B cell (primary cell): ENCODE data around the gene OR5A2. TPM values are rescaled to one million over a fixed set of nuclear protein-coding genes. Genes with fewer than 3 reads are reported as not detected.
"Not testable (repeated sequence)": the region's sequence is repeated elsewhere in the genome, so short reads cannot be mapped to it uniquely, and the experiment has no call there.

Source experiments
- ATAC-seq: fragments of 200-7000 bp; cut with Tn5 transposase; one replicate; pipeline ENCODE4 v1.10.0; 2021; ENCODE audit warnings: low read depth, mild to moderate bottlenecking, moderate number of reproducible peaks, moderate library complexity
- CTCF ChIA-PET: fragments of 350-600 bp; sonication (Branson Sonifier 250); formaldehyde crosslinking; loops from one replicate; lab custom pipeline; 2021; ENCODE audit warnings: antibody characterized with exemption, inconsistent platforms; lab: Charles Lee
- POLR2A ChIA-PET: fragments of 350-600 bp; sonication (Branson Sonifier 250); formaldehyde crosslinking; loops from one replicate; lab custom pipeline; 2021; ENCODE audit warnings: antibody characterized with exemption; lab: Charles Lee
- DNase-seq: peaks from one replicate; pipeline ENCODE4 v3.0.0; 2013
- H2AFZ ChIP-seq: 2 replicates; pipeline ENCODE4 v1.6.1; 2012; ENCODE audit warnings: mild to moderate bottlenecking, low read depth, low read length; ENCODE audit not compliant: insufficient read depth, poor library complexity, severe bottlenecking
- H3K27ac ChIP-seq, 2 donors: 1 replicate in 1 of 2; 2 replicates in 1 of 2; pipeline ENCODE4 v1.5.1; 2012 to 2013; ENCODE audit warnings: low read length in 2 of 2, mild to moderate bottlenecking in 2 of 2, moderate library complexity in 1 of 2
- H3K27me3 ChIP-seq, 4 experiments: fragments of 200-600 bp in 1 of 4; sonication (generic) in 1 of 4; replicated peaks in 1 of 4; 1 replicate in 2 of 4; 2 replicates in 2 of 4; pipeline versions ENCODE4 v1.6.1 to v1.7.0; 2013 to 2016; ENCODE audit warnings: low read length in 3 of 4, mild to moderate bottlenecking in 2 of 4, mixed read lengths in 1 of 4, moderate library complexity in 1 of 4; ENCODE audit not compliant: insufficient read depth in 4 of 4, control insufficient read depth in 3 of 4; ENCODE audit errors: control extremely low read depth in 1 of 4
- H3K36me3 ChIP-seq, 2 experiments: replicated peaks in 1 of 2; 1 replicate in 1 of 2; 2 replicates in 1 of 2; pipeline versions ENCODE4 v1.6.1 to v1.7.1; 2013; ENCODE audit warnings: low read length in 1 of 2; ENCODE audit not compliant: insufficient read depth in 2 of 2, control insufficient read depth in 1 of 2; ENCODE audit errors: control extremely low read depth in 1 of 2, extremely low read depth in 1 of 2
- H3K4me1 ChIP-seq, 2 donors: fragments of 200-600 bp in 1 of 2; sonication (generic) in 1 of 2; 1 replicate in 1 of 2; 2 replicates in 1 of 2; pipeline versions ENCODE4 v1.5.1 to v1.6.1; 2013 to 2017; ENCODE audit warnings: low read length in 2 of 2; ENCODE audit not compliant: control insufficient read depth in 2 of 2, insufficient read depth in 2 of 2
- H3K4me2 ChIP-seq: replicated peaks from 2 replicates; pipeline ENCODE3; 2012; ENCODE audit warnings: mild to moderate bottlenecking, low read depth, low read length; ENCODE audit not compliant: poor library complexity, severe bottlenecking
- H3K4me3 ChIP-seq, 5 experiments: fragments of 200-600 bp in 1 of 5; sonication (generic) in 1 of 5; 1 replicate in 3 of 5; 2 replicates in 2 of 5; pipeline versions ENCODE4 v1.5.1 to v1.7.0; 2011 to 2016; ENCODE audit warnings: low read length in 4 of 5, mild to moderate bottlenecking in 4 of 5, low read depth in 2 of 5, control low read depth in 1 of 5, moderate library complexity in 1 of 5; ENCODE audit not compliant: insufficient read depth in 1 of 5; ENCODE audit errors: control extremely low read depth in 1 of 5, extremely low read depth in 1 of 5
- H3K79me2 ChIP-seq: fragments of 200-600 bp; sonication (generic); one replicate; pipeline ENCODE4 v1.6.0; 2016; ENCODE audit warnings: low read length; ENCODE audit not compliant: control insufficient read depth, insufficient read depth
- H3K9ac ChIP-seq: fragments of 200-600 bp; sonication (generic); 2 replicates; pipeline ENCODE4 v1.6.1; 2017; ENCODE audit warnings: mild to moderate bottlenecking, low read length, moderate library complexity
- H3K9me3 ChIP-seq, 3 donors: one replicate each; pipeline versions ENCODE4 v1.6.1 to v1.7.1; 2013; ENCODE audit warnings: low read length in 2 of 3; ENCODE audit not compliant: control insufficient read depth in 2 of 3, insufficient read depth in 1 of 3; ENCODE audit errors: control extremely low read depth in 1 of 3
- H4K20me1 ChIP-seq: 2 replicates; pipeline ENCODE4 v1.6.0; 2012; ENCODE audit warnings: mild to moderate bottlenecking, low read length; ENCODE audit not compliant: insufficient read depth, control insufficient read depth, poor library complexity, severe bottlenecking
- H3K27ac Mint-ChIP-seq: one replicate; pipeline ENCODE4 v1.8.0; 2021; ENCODE audit warnings: mixed read lengths
- H3K27me3 Mint-ChIP-seq: one replicate; pipeline ENCODE4 v1.8.0; 2021; ENCODE audit warnings: mixed read lengths
- H3K4me1 Mint-ChIP-seq: one replicate; pipeline ENCODE4 v1.8.0; 2021; ENCODE audit warnings: mixed read lengths
- H3K4me3 Mint-ChIP-seq: one replicate; pipeline ENCODE4 v1.8.0; 2021; ENCODE audit warnings: mixed read lengths
- H3K9me3 Mint-ChIP-seq: one replicate; pipeline ENCODE4 v1.8.0; 2022; ENCODE audit warnings: mixed read lengths; ENCODE audit not compliant: insufficient read depth
- EZH2 ChIP-seq: IDR thresholded peaks from 2 replicates; pipeline ENCODE4 v1.6.1; 2012; ENCODE audit warnings: borderline replicate concordance, low read depth, mild to moderate bottlenecking, moderate library complexity, low read length; ENCODE audit not compliant: insufficient read depth, poor library complexity, severe bottlenecking
- WGBS: methylation state at CpG from one replicate; pipeline ENCODE4 v1.1.5; 2013; ENCODE audit warnings: missing lambda C conversion rate; ENCODE audit not compliant: insufficient coverage; 5-methylcytosine and 5-hydroxymethylcytosine counted together
- intact Hi-C: fragments of 100-400 bp; cut with micrococcal nuclease; formaldehyde crosslinking; loops from one replicate; pipeline ENCODE4 v1.10.0; 2022
- polyA plus RNA-seq: library from polyadenylated mRNA; depleted of rRNA; stranded (reverse); fragments of >200 nt; gene quantifications from 2 replicates; pipeline ENCODE4 v1.2.3, GENCODE V29; 2012
- total RNA-seq, 2 donors: library from RNA; stranded (reverse); fragments of 120-200 nt in 1 of 2; gene quantifications; 1 replicate in 1 of 2; 2 replicates in 1 of 2; pipeline versions ENCODE4 v1.2.3 to v1.2.4, GENCODE V29; 2013 to 2022
- TF ChIP-seq, protein P1 (sequence below): fragments of 200-600 bp; IDR thresholded peaks from one replicate; pipeline ENCODE4 v1.8.0; 2022; ENCODE audit warnings: antibody characterized with exemption, mild to moderate bottlenecking

Gene OR5A2
- total and polyA plus RNA-seq, 2 donors (not counting 1 experiment from before 2014, with no cell fraction given): not detected

DNA sequence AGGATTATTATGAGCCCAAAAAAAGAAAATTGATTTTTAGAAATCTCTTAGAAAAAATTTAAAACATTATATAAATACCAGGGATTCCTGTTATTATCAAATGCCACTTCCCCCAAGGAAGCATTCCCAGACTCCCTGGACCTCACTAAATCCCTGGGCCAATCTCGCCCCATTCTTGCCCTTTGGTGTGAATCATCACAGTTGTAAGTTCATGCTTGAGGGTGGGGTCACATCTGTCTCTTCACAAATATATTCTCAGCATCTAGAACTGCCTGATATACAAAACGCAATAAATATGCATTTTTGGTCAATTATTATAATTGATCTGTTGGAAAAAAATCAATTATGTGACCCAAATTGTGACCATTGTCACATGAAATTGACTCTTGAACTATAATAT, 22.3 kb upstream of the OR5A2 start:
- H3K36me3 ChIP-seq: no peaks in the 10 kb centered on the region
- TF ChIP-seq, protein P1, sequence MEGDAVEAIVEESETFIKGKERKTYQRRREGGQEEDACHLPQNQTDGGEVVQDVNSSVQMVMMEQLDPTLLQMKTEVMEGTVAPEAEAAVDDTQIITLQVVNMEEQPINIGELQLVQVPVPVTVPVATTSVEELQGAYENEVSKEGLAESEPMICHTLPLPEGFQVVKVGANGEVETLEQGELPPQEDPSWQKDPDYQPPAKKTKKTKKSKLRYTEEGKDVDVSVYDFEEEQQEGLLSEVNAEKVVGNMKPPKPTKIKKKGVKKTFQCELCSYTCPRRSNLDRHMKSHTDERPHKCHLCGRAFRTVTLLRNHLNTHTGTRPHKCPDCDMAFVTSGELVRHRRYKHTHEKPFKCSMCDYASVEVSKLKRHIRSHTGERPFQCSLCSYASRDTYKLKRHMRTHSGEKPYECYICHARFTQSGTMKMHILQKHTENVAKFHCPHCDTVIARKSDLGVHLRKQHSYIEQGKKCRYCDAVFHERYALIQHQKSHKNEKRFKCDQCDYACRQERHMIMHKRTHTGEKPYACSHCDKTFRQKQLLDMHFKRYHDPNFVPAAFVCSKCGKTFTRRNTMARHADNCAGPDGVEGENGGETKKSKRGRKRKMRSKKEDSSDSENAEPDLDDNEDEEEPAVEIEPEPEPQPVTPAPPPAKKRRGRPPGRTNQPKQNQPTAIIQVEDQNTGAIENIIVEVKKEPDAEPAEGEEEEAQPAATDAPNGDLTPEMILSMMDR: no peak
- TF ChIP-seq EZH2: no peak
- POLR2A ChIA-PET: no interaction called here
- Mint-ChIP-seq H3K27me3 (peaks cover 17% of the 10 kb centered on the region), H3K4me1 (no peaks in the 10 kb centered on the region), H3K4me3 (no peak overlapping the region), H3K9me3 (peaks cover 9% of the 10 kb centered on the region), H3K27ac (no peak overlapping the region)
- CTCF ChIA-PET: no interaction called here
- H3K4me2 ChIP-seq: no peak overlapping the region
- intact Hi-C loops: no loop called here
- no peaks in the 10 kb centered on the region for H3K27me3 ChIP-seq
- H3K79me2 ChIP-seq: no peaks in the 10 kb centered on the region
- no peaks in the 10 kb centered on the region for H4K20me1 ChIP-seq
- peaks cover 0 to 3% (median 0%) of the 10 kb centered on the region in 3 donors for H3K9me3 ChIP-seq
- ATAC-seq (no peak), DNase-seq (no peak)
- H3K9ac ChIP-seq: no peak overlapping the region
- H3K27ac ChIP-seq: no peak overlapping the region
- no CpG with 5 or more reads among the region's 2 CpGs for WGBS
- H3K4me1 ChIP-seq: no peaks in the 10 kb centered on the region
- no peak overlapping the region for H2AFZ ChIP-seq
- no peak overlapping the region for H3K4me3 ChIP-seq

DNA sequence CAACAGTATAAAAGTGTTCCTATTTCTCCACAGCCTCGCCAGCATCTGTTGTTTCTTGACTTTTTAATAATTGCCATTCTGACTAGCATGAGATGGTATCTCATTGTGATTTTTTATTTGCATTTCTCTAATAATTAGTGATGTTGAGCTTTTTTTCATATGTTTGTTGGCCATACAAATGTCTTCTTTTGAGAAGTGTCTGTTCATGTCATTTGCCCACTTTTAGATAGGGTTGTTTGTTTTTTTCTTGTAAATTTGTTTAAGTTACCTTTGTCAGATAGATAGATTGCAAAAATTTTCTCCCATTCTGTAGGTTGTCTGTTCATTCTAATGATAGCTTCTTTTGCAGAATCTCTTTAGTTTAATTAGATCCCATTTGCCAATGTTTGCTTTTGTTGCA, 19.4 kb upstream of the OR5A2 start:
- H3K9me3 Mint-ChIP-seq, H3K4me2 ChIP-seq, H3K4me1 ChIP-seq, H3K27ac ChIP-seq, CTCF ChIA-PET, H3K79me2 ChIP-seq, H3K9me3 ChIP-seq, intact Hi-C loops, DNase-seq, ATAC-seq, H3K4me1 Mint-ChIP-seq, H2AFZ ChIP-seq, H3K27me3 ChIP-seq, H4K20me1 ChIP-seq, H3K27ac Mint-ChIP-seq, H3K9ac ChIP-seq, H3K36me3 ChIP-seq, POLR2A ChIA-PET, H3K4me3 Mint-ChIP-seq, H3K4me3 ChIP-seq: not testable (repeated sequence)
- no CpG with 5 or more reads among the region's 1 CpG for WGBS
- H3K27me3 Mint-ChIP-seq: peaks cover 23% of the 10 kb centered on the region
